ENCODE results near the gene ADO. TPM values are rescaled to one million over a fixed set of nuclear protein-coding genes. Genes with fewer than 3 reads are reported as not detected.

The ADO gene
- total and polyA plus RNA-seq, 2 of the 4 experiments (the other 2 are of a cell fraction), result 8.0 to 8.1 TPM

DNA sequence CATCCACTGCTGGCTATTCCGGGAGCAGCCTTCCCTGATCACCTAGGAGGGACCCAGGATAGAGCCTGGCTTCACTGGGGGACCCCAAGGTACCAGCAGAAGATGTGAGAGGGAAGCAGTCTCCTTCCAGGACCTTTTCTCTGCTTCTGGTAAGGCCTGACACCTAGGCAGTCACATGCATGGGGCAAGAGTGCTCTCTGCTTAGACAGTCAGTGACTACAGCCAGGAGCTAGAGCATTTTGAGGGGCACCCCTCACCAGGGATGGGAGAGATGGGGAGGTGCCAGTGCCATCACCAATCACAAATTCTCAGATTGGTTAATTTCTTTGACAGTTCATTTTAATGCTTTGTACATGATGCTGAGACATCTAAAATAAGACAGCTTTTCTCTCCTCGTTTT lies 13.9 kb upstream of the ADO start:
- in situ Hi-C loops (cut with MboI; ENCODE audit: low sequenced_read_pairs) (no loop called here), dilution Hi-C loops (cut with HindIII; ENCODE audit: low sequenced_read_pairs, unreplicated experiment) (no loop called here), intact Hi-C loops (cut with micrococcal nuclease) (no loop called here)
- H2AK5ac ChIP-seq (ENCODE audit: low read depth, low read length), result no peak overlapping the region
- ATAC-seq (ENCODE audit: low read depth) (no peak), DNase-seq (no peak)
- no peak overlapping the region for H3K18ac ChIP-seq (ENCODE audit: low read depth, low read length)
- no CpG with 5 or more reads among the region's 2 CpGs for WGBS, 2 experiments (ENCODE audit: extremely low coverage in 2 of 2, insufficient read length in 1 of 2)
- no peaks in the 10 kb centered on the region for H3K36me3 ChIP-seq (ENCODE audit: control insufficient read depth, insufficient read depth, low read length)
- ChIA-PET POLR2A (ENCODE audit: unreplicated experiment) (no interaction called here), CTCF (no interaction called here)
- no peak overlapping the region for H4K5ac ChIP-seq (ENCODE audit: low read depth, low read length)
- no peak overlapping the region for H3K4me2 ChIP-seq (ENCODE audit: low read depth, low read length)
- no peak overlapping the region for H2AK9ac ChIP-seq (replicated peaks; ENCODE audit: low read depth, low read length, poor library complexity)
- no TSS peak for BruUV-seq (replicated peaks)
- no peak for TF ChIP-seq FOS (IDR thresholded peaks at IDR 0.05; ENCODE audit: low read depth, low read length)
- no peak for TF ChIP-seq RAD21 (IDR thresholded peaks at IDR 0.05; ENCODE audit: low read length)
- no peak for TF ChIP-seq RFX5 (IDR thresholded peaks at IDR 0.05; ENCODE audit: low read depth, low read length)
- TF ChIP-seq SMC3 (IDR thresholded peaks at IDR 0.05; ENCODE audit: low read depth, low read length), result no peak
- TF ChIP-seq MAZ (IDR thresholded peaks at IDR 0.05; ENCODE audit: borderline replicate concordance, low read depth, low read length), result no peak
- TF ChIP-seq NFE2L2 (IDR thresholded peaks at IDR 0.05; ENCODE audit: low read depth, low read length), result no peak
- TF ChIP-seq, protein P1, sequence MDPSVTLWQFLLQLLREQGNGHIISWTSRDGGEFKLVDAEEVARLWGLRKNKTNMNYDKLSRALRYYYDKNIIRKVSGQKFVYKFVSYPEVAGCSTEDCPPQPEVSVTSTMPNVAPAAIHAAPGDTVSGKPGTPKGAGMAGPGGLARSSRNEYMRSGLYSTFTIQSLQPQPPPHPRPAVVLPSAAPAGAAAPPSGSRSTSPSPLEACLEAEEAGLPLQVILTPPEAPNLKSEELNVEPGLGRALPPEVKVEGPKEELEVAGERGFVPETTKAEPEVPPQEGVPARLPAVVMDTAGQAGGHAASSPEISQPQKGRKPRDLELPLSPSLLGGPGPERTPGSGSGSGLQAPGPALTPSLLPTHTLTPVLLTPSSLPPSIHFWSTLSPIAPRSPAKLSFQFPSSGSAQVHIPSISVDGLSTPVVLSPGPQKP (IDR thresholded peaks at IDR 0.05; ENCODE audit: borderline replicate concordance, low read depth, low read length), result no peak
- no peak for TF ChIP-seq CHD1 (IDR thresholded peaks at IDR 0.05; ENCODE audit: low read depth, low read length)
- TF ChIP-seq CEBPB (IDR thresholded peaks at IDR 0.05; ENCODE audit: low read depth, low read length), result no peak
- TF ChIP-seq, protein P2, sequence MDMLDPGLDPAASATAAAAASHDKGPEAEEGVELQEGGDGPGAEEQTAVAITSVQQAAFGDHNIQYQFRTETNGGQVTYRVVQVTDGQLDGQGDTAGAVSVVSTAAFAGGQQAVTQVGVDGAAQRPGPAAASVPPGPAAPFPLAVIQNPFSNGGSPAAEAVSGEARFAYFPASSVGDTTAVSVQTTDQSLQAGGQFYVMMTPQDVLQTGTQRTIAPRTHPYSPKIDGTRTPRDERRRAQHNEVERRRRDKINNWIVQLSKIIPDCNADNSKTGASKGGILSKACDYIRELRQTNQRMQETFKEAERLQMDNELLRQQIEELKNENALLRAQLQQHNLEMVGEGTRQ (IDR thresholded peaks at IDR 0.05; ENCODE audit: low read depth, low read length), result no peak
- TF ChIP-seq MXI1 (IDR thresholded peaks at IDR 0.05; ENCODE audit: borderline replicate concordance, low read depth, low read length), result no peak
- no peak for TF ChIP-seq POLR2A (IDR thresholded peaks at IDR 0.05; ENCODE audit: low read depth, low read length)
- no peak for TF ChIP-seq RCOR1 (IDR thresholded peaks at IDR 0.05; ENCODE audit: insufficient replicate concordance, low read length)
- TF ChIP-seq BHLHE40 (IDR thresholded peaks at IDR 0.05; ENCODE audit: low read depth, low read length), result no peak
- TF ChIP-seq MAFK (IDR thresholded peaks at IDR 0.05; ENCODE audit: low read depth, low read length), result no peak
- TF ChIP-seq, protein P3, sequence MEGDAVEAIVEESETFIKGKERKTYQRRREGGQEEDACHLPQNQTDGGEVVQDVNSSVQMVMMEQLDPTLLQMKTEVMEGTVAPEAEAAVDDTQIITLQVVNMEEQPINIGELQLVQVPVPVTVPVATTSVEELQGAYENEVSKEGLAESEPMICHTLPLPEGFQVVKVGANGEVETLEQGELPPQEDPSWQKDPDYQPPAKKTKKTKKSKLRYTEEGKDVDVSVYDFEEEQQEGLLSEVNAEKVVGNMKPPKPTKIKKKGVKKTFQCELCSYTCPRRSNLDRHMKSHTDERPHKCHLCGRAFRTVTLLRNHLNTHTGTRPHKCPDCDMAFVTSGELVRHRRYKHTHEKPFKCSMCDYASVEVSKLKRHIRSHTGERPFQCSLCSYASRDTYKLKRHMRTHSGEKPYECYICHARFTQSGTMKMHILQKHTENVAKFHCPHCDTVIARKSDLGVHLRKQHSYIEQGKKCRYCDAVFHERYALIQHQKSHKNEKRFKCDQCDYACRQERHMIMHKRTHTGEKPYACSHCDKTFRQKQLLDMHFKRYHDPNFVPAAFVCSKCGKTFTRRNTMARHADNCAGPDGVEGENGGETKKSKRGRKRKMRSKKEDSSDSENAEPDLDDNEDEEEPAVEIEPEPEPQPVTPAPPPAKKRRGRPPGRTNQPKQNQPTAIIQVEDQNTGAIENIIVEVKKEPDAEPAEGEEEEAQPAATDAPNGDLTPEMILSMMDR (conservative IDR thresholded peaks at IDR 0.05; ENCODE audit: low read depth, low read length), result no peak
- no peak overlapping the region for H3K27ac ChIP-seq (ENCODE audit: insufficient read depth, low read length)
- H3K27me3 ChIP-seq (ENCODE audit: control insufficient read depth, insufficient read depth, low read length), result no peaks in the 10 kb centered on the region
- no peak overlapping the region for H2BK15ac ChIP-seq (ENCODE audit: low read depth, low read length)
- no peak overlapping the region for H2BK5ac ChIP-seq (ENCODE audit: low read depth, low read length, poor library complexity, severe bottlenecking)
- H4K20me1 ChIP-seq (ENCODE audit: insufficient read depth, low read length), result no peaks in the 10 kb centered on the region
- no peak overlapping the region for H4K91ac ChIP-seq (ENCODE audit: insufficient read depth, low read depth, low read length)
- no peaks in the 10 kb centered on the region for H3K9me3 ChIP-seq (ENCODE audit: control insufficient read depth, insufficient read depth, low read length)
- H3K14ac ChIP-seq (replicated peaks; ENCODE audit: low read depth, low read length), result no peak overlapping the region
- no peak overlapping the region for H4K8ac ChIP-seq (ENCODE audit: low read depth in 2 of 2, low read length in 2 of 2)
- H2AFZ ChIP-seq (replicated peaks; ENCODE audit: low read length, poor library complexity), result no peak overlapping the region
- no peak overlapping the region for H2BK20ac ChIP-seq (ENCODE audit: low read depth, low read length)
- H3K9ac ChIP-seq (ENCODE audit: low read depth, low read length), result no peak overlapping the region
- H3K4ac ChIP-seq (ENCODE audit: low read depth, low read length), result no peak overlapping the region
- H3K4me1 ChIP-seq (ENCODE audit: control insufficient read depth, insufficient read depth, low read length), result no peaks in the 10 kb centered on the region
- no peak overlapping the region for H3K23ac ChIP-seq (ENCODE audit: low read depth, low read length)
- H3K56ac ChIP-seq (ENCODE audit: extremely low read depth, insufficient read depth, low read length), result no peak overlapping the region
- no peak overlapping the region for H3K4me3 ChIP-seq (ENCODE audit: insufficient read depth, low read depth, low read length)
- H2BK120ac ChIP-seq (ENCODE audit: low read depth, low read length), result no peak overlapping the region
- 0 out of 2 replicates have a peak, but pooled peaks cover 2% of the 10 kb centered on the region for H3K9me1 ChIP-seq (ENCODE audit: insufficient read depth, low read length)
- no peaks in the 10 kb centered on the region for H3K79me1 ChIP-seq (ENCODE audit: low read depth in 1 of 2, low read length in 2 of 2)

Measured in IMR-90 (cell line).